PFSK-1 (cell line): Measurements from ENCODE around the gene XPNPEP2.
A peak's percentile ranks its signal among the peaks of the same experiment; 100 is the strongest.

ENCODE experiments used
- FOXP2 ChIP-seq: optimal IDR thresholded peaks from 2 replicates; pipeline ENCODE3; 2011; ENCODE audit warnings: borderline replicate concordance, control low read depth, inconsistent platforms; ENCODE audit not compliant: insufficient read depth; ENCODE audit errors: extremely low read length, extremely low read depth
- POLR2AphosphoS5 ChIP-seq: IDR thresholded peaks from 2 replicates; pipeline ENCODE4 v1.6.1; 2012; ENCODE audit warnings: low read depth, mild to moderate bottlenecking, control low read depth, low read length, moderate library complexity
- REST ChIP-seq, 2 experiments: IDR thresholded peaks; 2 replicates each; pipeline versions ENCODE4 v1.6.1 to v1.8.0; 2011 to 2012; ENCODE audit warnings: low read depth in 2 of 2, low read length in 2 of 2, control low read depth in 1 of 2, inconsistent platforms in 1 of 2, mild to moderate bottlenecking in 1 of 2, moderate library complexity in 1 of 2; ENCODE audit not compliant: insufficient read depth in 1 of 2
- SIN3A ChIP-seq: IDR thresholded peaks from 2 replicates; pipeline ENCODE4 v1.6.1; 2012; ENCODE audit warnings: mild to moderate bottlenecking, low read length, moderate library complexity, borderline replicate concordance; ENCODE audit not compliant: insufficient read depth
- TAF1 ChIP-seq: IDR thresholded peaks from 2 replicates; pipeline ENCODE4 v1.6.1; 2012; ENCODE audit warnings: low read length, control low read depth, borderline replicate concordance; ENCODE audit not compliant: insufficient read depth

- TF ChIP-seq POLR2AphosphoS5 (no peak), TAF1 (no peak), SIN3A (no peak), REST (IDR thresholded peaks at IDR 0.05; ENCODE audit: insufficient read depth in 1 of 2, low read depth in 2 of 2, low read length in 2 of 2) (no peak), FOXP2 (peak; percentile 70)
Observed at GRCh38 chrX:129777218-129778030, 38.6 kb downstream of the XPNPEP2 start.
